Heart right ventricle (tissue), 16 donors: ENCODE measurements around the gene IPO5. TPM values are rescaled to one million over a fixed set of nuclear protein-coding genes. Genes with fewer than 3 reads are reported as not detected.

Experiments used
- ATAC-seq, 8 donors: fragments of 200-7000 bp; cut with Tn5 transposase; one replicate each; pipeline ENCODE4 v1.9.1; 2020; ENCODE audit warnings: mild to moderate bottlenecking in 8 of 8, moderate library complexity in 8 of 8, moderate number of reproducible peaks in 1 of 8
- DNase-seq, 2 donors: peaks; one replicate each; pipeline ENCODE4 v3.0.0-alpha.2; 2020
- H3K27ac ChIP-seq, 10 donors: fragments of 200-600 bp; sonication (generic) in 2 of 10; one replicate each; pipeline versions ENCODE4 v1.5.0 to v1.8.0; 2020 to 2022; ENCODE audit warnings: mild to moderate bottlenecking in 3 of 10
- H3K27me3 ChIP-seq, 7 donors: fragments of 200-600 bp; one replicate each; pipeline ENCODE4 v1.8.0; 2021 to 2022; ENCODE audit warnings: mild to moderate bottlenecking in 2 of 7
- H3K36me3 ChIP-seq, 9 donors: fragments of 200-600 bp; sonication (generic) in 1 of 9; one replicate each; pipeline versions ENCODE4 v1.5.0 to v1.8.0; 2020 to 2022; ENCODE audit warnings: mild to moderate bottlenecking in 2 of 9
- H3K4me1 ChIP-seq, 9 donors: fragments of 200-600 bp; sonication (generic) in 1 of 9; one replicate each; pipeline versions ENCODE4 v1.5.0 to v1.8.0; 2020 to 2022; ENCODE audit warnings: mild to moderate bottlenecking in 4 of 9
- H3K4me3 ChIP-seq, 10 donors: fragments of 200-600 bp; sonication (generic) in 2 of 10; one replicate each; pipeline versions ENCODE4 v1.5.0 to v1.8.0; 2020 to 2022; ENCODE audit warnings: mild to moderate bottlenecking in 7 of 10, moderate library complexity in 2 of 10
- H3K9me3 ChIP-seq, 11 donors: fragments of 200-600 bp in 10 of 11; sonication (generic) in 2 of 11; one replicate each; pipeline versions ENCODE4 v1.5.0 to v1.8.0; 2013 to 2022; ENCODE audit warnings: mild to moderate bottlenecking in 2 of 11, control low read depth in 1 of 11, moderate library complexity in 1 of 11
- CTCF ChIP-seq, 9 donors: fragments of 200-600 bp; sonication (generic) in 2 of 9; IDR thresholded peaks; one replicate each; pipeline versions ENCODE4 v1.5.0 to v1.8.0; 2021 to 2022; ENCODE audit warnings: antibody characterized with exemption in 9 of 9, mild to moderate bottlenecking in 5 of 9, moderate library complexity in 1 of 9
- WGBS, 2 donors: extraction: QIAGEN DNeasy Blood & Tissue Kit; methylation state at CpG; one replicate each; pipeline ENCODE4 v1.1.7; 2013; ENCODE audit warnings: inconsistent platforms in 1 of 2; 5-methylcytosine and 5-hydroxymethylcytosine counted together
- intact Hi-C, 10 donors: fragments of 100-400 bp; cut with DNase I; formaldehyde crosslinking; loops; one replicate each; pipeline versions ENCODE4 v1.11.1 to v1.14.2; 2022
- polyA plus RNA-seq, 2 donors: library from polyadenylated mRNA; stranded (reverse); fragments of 200-250 nt; gene quantifications; one replicate each; pipeline ENCODE4 v1.2.3, GENCODE V29; 2013
- total RNA-seq, 10 donors: library from RNA; stranded (reverse); fragmentation: NEBNext Ultra II Directional in 3 of 10; extraction: Animal tissue kit (Norgen Biotek cat#: 25700) in 3 of 10; gene quantifications; one replicate each; pipeline versions ENCODE4 v1.2.1 to v1.2.4, GENCODE V29; 2021 to 2023
- donor health status: Arrhythmogenic right ventricular cardiomyopathy.
- donor health status: ischemic (EF 13 %, LVEDD 7.1; RV severe dilation, severe dysfunction).
- donor health status: healthy with polysubstance abuse.
- donor health status: DM: no; HTN: yes; CAD: no.
- donor health status: DM: no; HTN: no; CAD: no.
- donor health status: ischemic (EF 25% LVEDD 6.9; RV normal size, moderate dysfunction).
- donor health status: ischemic (EF 25% LVEDD 5.7; RV mildly dilated, moderate dysfunction).
- donor health status: healthy.
- donor health status: DM: yes; HTN: yes; CAD: no.
- donor health status: Ischemic cardiomyopathy.
- donor health status: ischemic (EF 35%, LVEDD 5.7; RV mildly dilated, moderate dysfunction).
- donor health status: nonischemic (EF 11% LVEDD 7.7; RV severe dilation, severe dysfunction).
- donor health status: DM: yes; HTN: yes; CAD: no.
- donor health status: PGD.
- donor health status: ischemic (EF 29% LVEDD 5.4; RV normal size, mild dysfunction).
- donor health status: nonischemic (EF 23%, LVEDD 6.1; RV moderate dilation, normal function).

The IPO5 gene
- total and polyA plus RNA-seq, 12 donors: 17.0 to 149 (median 115) TPM

GRCh38 chr13:97928301-97928700 is 25.2 kb upstream of the IPO5 start:
- no peak for TF ChIP-seq CTCF (IDR thresholded peaks at IDR 0.05)
- no peaks in the 10 kb centered on the region for H3K9me3 ChIP-seq
- intact Hi-C loops: no loop called here

GRCh38 chr13:97932036-97932435 is 21.4 kb upstream of the IPO5 start:
- peak in 1 of 8 donors; percentile 27 for ATAC-seq

More at GRCh38 chr13:97928301-97928700, 25.2 kb upstream of the IPO5 start:
- no peak overlapping the region for H3K27ac ChIP-seq
- DNase-seq (no peak), ATAC-seq (no peak)
- H3K36me3 ChIP-seq: no peaks in the 10 kb centered on the region
- WGBS, 2 donors: 56 to 60% methylated on average over 1 of the region's 1 CpG
- H3K4me3 ChIP-seq: no peak overlapping the region
- no peaks in the 10 kb centered on the region for H3K27me3 ChIP-seq
- peaks cover 0 to 6% (median 0%) of the 10 kb centered on the region in 9 donors for H3K4me1 ChIP-seq

GRCh38 chr13:97932647-97933046 is 20.8 kb upstream of the IPO5 start:
- TF ChIP-seq CTCF (IDR thresholded peaks at IDR 0.05): no peak
- WGBS, 2 donors: 92 to 94% methylated on average over 5 of the region's 5 CpGs
- no peak overlapping the region for H3K4me3 ChIP-seq
- no peaks in the 10 kb centered on the region for H3K36me3 ChIP-seq
- peaks cover 0 to 18% (median 0%) of the 10 kb centered on the region in 9 donors for H3K4me1 ChIP-seq
- DNase-seq (no peak), ATAC-seq (no peak)
- no peaks in the 10 kb centered on the region for H3K27me3 ChIP-seq
- intact Hi-C loops: no loop called here
- no peaks in the 10 kb centered on the region for H3K9me3 ChIP-seq
- no peak overlapping the region for H3K27ac ChIP-seq

More at GRCh38 chr13:97932036-97932435, 21.4 kb upstream of the IPO5 start:
- intact Hi-C loops: no loop called here
- 52 to 60% methylated on average over 5 of the region's 5 CpGs for WGBS, 2 donors
- TF ChIP-seq CTCF (IDR thresholded peaks at IDR 0.05): no peak
- Histone ChIP-seq H3K27me3 (no peaks in the 10 kb centered on the region), H3K27ac (no peak overlapping the region), H3K36me3 (no peaks in the 10 kb centered on the region), H3K4me3 (no peak overlapping the region), H3K9me3 (no peaks in the 10 kb centered on the region), H3K4me1 (peaks cover 0 to 18% (median 0%) of the 10 kb centered on the region in 9 donors)
- no peak for DNase-seq

GRCh38 chr13:97933776-97934175 is 19.7 kb upstream of the IPO5 start:
- no peaks in the 10 kb centered on the region for H3K36me3 ChIP-seq
- no peak for ATAC-seq

More at GRCh38 chr13:97933776-97934175, 19.7 kb upstream of the IPO5 start:
- Histone ChIP-seq H3K9me3 (no peaks in the 10 kb centered on the region), H3K4me1 (peaks cover 0 to 18% (median 0%) of the 10 kb centered on the region in 9 donors), H3K27me3 (no peaks in the 10 kb centered on the region), H3K27ac (no peak overlapping the region), H3K4me3 (no peak overlapping the region)
- TF ChIP-seq CTCF (IDR thresholded peaks at IDR 0.05): no peak
- intact Hi-C loops: no loop called here
- DNase-seq: no peak
